ENCODE measurements around the gene PLXNA2.

Gene PLXNA2

GRCh38 chr1:208101661-208102431, 142.3 kb downstream of the PLXNA2 start:
- in situ Hi-C loops (cut with MboI; ENCODE audit: low sequenced_read_pairs): no loop called here

GRCh38 chr1:208100906-208101305, 143.3 kb downstream of the PLXNA2 start:
- in situ Hi-C loops (cut with MboI; ENCODE audit: low sequenced_read_pairs): no loop called here

GRCh38 chr1:208100106-208100505, 144.1 kb downstream of the PLXNA2 start:
- in situ Hi-C loops (cut with MboI; ENCODE audit: low sequenced_read_pairs): no loop called here

GRCh38 chr1:208098773-208099172, 145.4 kb downstream of the PLXNA2 start:
- in situ Hi-C loops (cut with MboI; ENCODE audit: low sequenced_read_pairs): no loop called here

- in situ Hi-C loops (cut with MboI; ENCODE audit: low sequenced_read_pairs): no loop called here
Observed at GRCh38 chr1:208093754-208094719, 150.1 kb downstream of the PLXNA2 start.

- in situ Hi-C loops (cut with MboI; ENCODE audit: low sequenced_read_pairs): no loop called here
Observed at GRCh38 chr1:208093046-208093445, 151.1 kb downstream of the PLXNA2 start.

GRCh38 chr1:208090388-208091301, 153.5 kb downstream of the PLXNA2 start:
- in situ Hi-C loops (cut with MboI; ENCODE audit: low sequenced_read_pairs): no loop called here

- in situ Hi-C loops (cut with MboI; ENCODE audit: low sequenced_read_pairs): no loop called here
Observed at GRCh38 chr1:208089761-208090370, 154.3 kb downstream of the PLXNA2 start.

- in situ Hi-C loops (cut with MboI; ENCODE audit: low sequenced_read_pairs): no loop called here
Observed at GRCh38 chr1:208089149-208089548, 155.0 kb downstream of the PLXNA2 start.

GRCh38 chr1:208088319-208088718, 155.9 kb downstream of the PLXNA2 start:
- in situ Hi-C loops (cut with MboI; ENCODE audit: low sequenced_read_pairs): no loop called here

- in situ Hi-C loops (cut with MboI; ENCODE audit: low sequenced_read_pairs): no loop called here
Observed at GRCh38 chr1:208085655-208086515, 158.3 kb downstream of the PLXNA2 start.

GRCh38 chr1:208084764-208085163, 159.4 kb downstream of the PLXNA2 start:
- in situ Hi-C loops (cut with MboI; ENCODE audit: low sequenced_read_pairs): no loop called here

- in situ Hi-C loops (cut with MboI; ENCODE audit: low sequenced_read_pairs): no loop called here
Observed at GRCh38 chr1:208084220-208084619, 160.0 kb downstream of the PLXNA2 start.

- in situ Hi-C loops (cut with MboI; ENCODE audit: low sequenced_read_pairs): no loop called here
Observed at GRCh38 chr1:208083715-208084085, 160.5 kb downstream of the PLXNA2 start.

- in situ Hi-C loops (cut with MboI; ENCODE audit: low sequenced_read_pairs): no loop called here
Observed at GRCh38 chr1:208083016-208083714, 161.0 kb downstream of the PLXNA2 start.

GRCh38 chr1:208081972-208082371, 162.2 kb downstream of the PLXNA2 start:
- in situ Hi-C loops (cut with MboI; ENCODE audit: low sequenced_read_pairs): no loop called here

GRCh38 chr1:208080396-208081286, 163.5 kb downstream of the PLXNA2 start:
- in situ Hi-C loops (cut with MboI; ENCODE audit: low sequenced_read_pairs): no loop called here

GRCh38 chr1:208079161-208079560, 165.0 kb downstream of the PLXNA2 start:
- in situ Hi-C loops (cut with MboI; ENCODE audit: low sequenced_read_pairs): no loop called here
